ENCODE results near the gene DNAJC8. TPM values are rescaled to one million over a fixed set of nuclear protein-coding genes. Genes with fewer than 3 reads are reported as not detected.

DNAJC8 gene
- total RNA-seq, 1 experiment from 2014 or later = 127 TPM

DNA sequence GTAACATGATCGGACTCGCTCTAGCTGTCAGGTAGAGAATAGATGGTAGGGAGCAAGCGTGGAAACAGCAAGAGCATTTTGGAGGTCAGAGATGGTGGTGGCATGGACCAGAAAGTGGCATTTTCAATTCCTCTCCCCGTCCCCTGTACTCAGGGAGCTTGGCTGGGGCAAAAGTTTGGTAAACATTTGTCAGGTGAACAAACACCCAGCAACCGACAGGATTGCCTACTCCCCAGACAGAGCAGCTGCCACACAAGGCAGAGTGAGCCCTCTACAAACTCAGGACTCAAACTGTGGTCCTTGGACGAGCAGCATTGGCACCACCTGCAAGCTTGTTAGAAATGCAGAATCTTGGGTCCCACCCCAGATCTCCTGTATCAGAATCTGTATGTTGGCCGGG, 70.7 kb downstream of the DNAJC8 start:
- Histone ChIP-seq H3K4me1 (ENCODE audit: control insufficient read depth, insufficient read depth, low read length) (no peaks in the 10 kb centered on the region), H3K36me3 (ENCODE audit: control insufficient read depth, insufficient read depth, low read length) (no peaks in the 10 kb centered on the region), H3K27me3 (ENCODE audit: control insufficient read depth, insufficient read depth, low read length) (no peaks in the 10 kb centered on the region), H3K27ac (ENCODE audit: low read length) (no peak overlapping the region), H3K9me3 (ENCODE audit: control insufficient read depth, insufficient read depth, low read depth, low read length) (no peaks in the 10 kb centered on the region), H3K4me3 (ENCODE audit: low read depth in 2 of 2, low read length in 2 of 2) (no peak overlapping the region)
- POLR2A ChIA-PET = interaction anchor here (0.6 kb wide), 1 partner anchor 9 kb away, joined by 8 read pairs; no protein-coding TSS in a partner anchor
- TF ChIP-seq SIN3A (IDR thresholded peaks at IDR 0.05; ENCODE audit: borderline replicate concordance, insufficient read depth, low read depth, low read length) = no peak
- TF ChIP-seq, protein P1, sequence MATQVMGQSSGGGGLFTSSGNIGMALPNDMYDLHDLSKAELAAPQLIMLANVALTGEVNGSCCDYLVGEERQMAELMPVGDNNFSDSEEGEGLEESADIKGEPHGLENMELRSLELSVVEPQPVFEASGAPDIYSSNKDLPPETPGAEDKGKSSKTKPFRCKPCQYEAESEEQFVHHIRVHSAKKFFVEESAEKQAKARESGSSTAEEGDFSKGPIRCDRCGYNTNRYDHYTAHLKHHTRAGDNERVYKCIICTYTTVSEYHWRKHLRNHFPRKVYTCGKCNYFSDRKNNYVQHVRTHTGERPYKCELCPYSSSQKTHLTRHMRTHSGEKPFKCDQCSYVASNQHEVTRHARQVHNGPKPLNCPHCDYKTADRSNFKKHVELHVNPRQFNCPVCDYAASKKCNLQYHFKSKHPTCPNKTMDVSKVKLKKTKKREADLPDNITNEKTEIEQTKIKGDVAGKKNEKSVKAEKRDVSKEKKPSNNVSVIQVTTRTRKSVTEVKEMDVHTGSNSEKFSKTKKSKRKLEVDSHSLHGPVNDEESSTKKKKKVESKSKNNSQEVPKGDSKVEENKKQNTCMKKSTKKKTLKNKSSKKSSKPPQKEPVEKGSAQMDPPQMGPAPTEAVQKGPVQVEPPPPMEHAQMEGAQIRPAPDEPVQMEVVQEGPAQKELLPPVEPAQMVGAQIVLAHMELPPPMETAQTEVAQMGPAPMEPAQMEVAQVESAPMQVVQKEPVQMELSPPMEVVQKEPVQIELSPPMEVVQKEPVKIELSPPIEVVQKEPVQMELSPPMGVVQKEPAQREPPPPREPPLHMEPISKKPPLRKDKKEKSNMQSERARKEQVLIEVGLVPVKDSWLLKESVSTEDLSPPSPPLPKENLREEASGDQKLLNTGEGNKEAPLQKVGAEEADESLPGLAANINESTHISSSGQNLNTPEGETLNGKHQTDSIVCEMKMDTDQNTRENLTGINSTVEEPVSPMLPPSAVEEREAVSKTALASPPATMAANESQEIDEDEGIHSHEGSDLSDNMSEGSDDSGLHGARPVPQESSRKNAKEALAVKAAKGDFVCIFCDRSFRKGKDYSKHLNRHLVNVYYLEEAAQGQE (IDR thresholded peaks at IDR 0.05; ENCODE audit: insufficient read depth in 1 of 2, low read depth in 2 of 2, low read length in 1 of 2) = no peak
- TF ChIP-seq, protein P2, sequence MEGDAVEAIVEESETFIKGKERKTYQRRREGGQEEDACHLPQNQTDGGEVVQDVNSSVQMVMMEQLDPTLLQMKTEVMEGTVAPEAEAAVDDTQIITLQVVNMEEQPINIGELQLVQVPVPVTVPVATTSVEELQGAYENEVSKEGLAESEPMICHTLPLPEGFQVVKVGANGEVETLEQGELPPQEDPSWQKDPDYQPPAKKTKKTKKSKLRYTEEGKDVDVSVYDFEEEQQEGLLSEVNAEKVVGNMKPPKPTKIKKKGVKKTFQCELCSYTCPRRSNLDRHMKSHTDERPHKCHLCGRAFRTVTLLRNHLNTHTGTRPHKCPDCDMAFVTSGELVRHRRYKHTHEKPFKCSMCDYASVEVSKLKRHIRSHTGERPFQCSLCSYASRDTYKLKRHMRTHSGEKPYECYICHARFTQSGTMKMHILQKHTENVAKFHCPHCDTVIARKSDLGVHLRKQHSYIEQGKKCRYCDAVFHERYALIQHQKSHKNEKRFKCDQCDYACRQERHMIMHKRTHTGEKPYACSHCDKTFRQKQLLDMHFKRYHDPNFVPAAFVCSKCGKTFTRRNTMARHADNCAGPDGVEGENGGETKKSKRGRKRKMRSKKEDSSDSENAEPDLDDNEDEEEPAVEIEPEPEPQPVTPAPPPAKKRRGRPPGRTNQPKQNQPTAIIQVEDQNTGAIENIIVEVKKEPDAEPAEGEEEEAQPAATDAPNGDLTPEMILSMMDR (IDR thresholded peaks at IDR 0.05) = no peak
- TF ChIP-seq POLR2AphosphoS5 (IDR thresholded peaks at IDR 0.05; ENCODE audit: low read depth, low read length) = no peak
- no peak for TF ChIP-seq TCF7L2 (IDR thresholded peaks at IDR 0.05; ENCODE audit: low read depth, low read length)
- DNase-seq (ENCODE audit: low read depth, low spot score) (no peak), ATAC-seq (no peak)
- in situ Hi-C loops (cut with HindIII; ENCODE audit: low pct_unique_long_range_greater_than_20kb, low sequenced_read_pairs) (no loop called here), intact Hi-C loops (cut with micrococcal nuclease; ENCODE audit: unreplicated experiment) (no loop called here)
- BruUV-seq (replicated peaks) = no TSS peak
- CTCF ChIA-PET = no interaction called here

- Histone ChIP-seq H3K27me3 (ENCODE audit: control insufficient read depth, insufficient read depth, low read length) (no peaks in the 10 kb centered on the region), H3K9me3 (ENCODE audit: control insufficient read depth, insufficient read depth, low read depth, low read length) (no peaks in the 10 kb centered on the region)
Observed at GRCh38 chr1:28161751-28162150, 71.1 kb downstream of the DNAJC8 start.

More at GRCh38 chr1:28161751-28162150, 71.1 kb downstream of the DNAJC8 start:
- Histone ChIP-seq H3K4me3 (ENCODE audit: low read depth in 2 of 2, low read length in 2 of 2) (no peak overlapping the region), H3K27ac (ENCODE audit: low read length) (no peak overlapping the region), H3K36me3 (ENCODE audit: control insufficient read depth, insufficient read depth, low read length) (no peaks in the 10 kb centered on the region), H3K4me1 (ENCODE audit: control insufficient read depth, insufficient read depth, low read length) (no peaks in the 10 kb centered on the region)
- no peak for ATAC-seq
- in situ Hi-C loops (cut with HindIII; ENCODE audit: low pct_unique_long_range_greater_than_20kb, low sequenced_read_pairs) (no loop called here), intact Hi-C loops (cut with micrococcal nuclease; ENCODE audit: unreplicated experiment) (no loop called here)
- ChIA-PET CTCF (no interaction called here), POLR2A (interaction anchor here (0.6 kb wide), 1 partner anchor 9 kb away, joined by 8 read pairs; no protein-coding TSS in a partner anchor)
- TF ChIP-seq TCF7L2 (IDR thresholded peaks at IDR 0.05; ENCODE audit: low read depth, low read length) (no peak), SIN3A (IDR thresholded peaks at IDR 0.05; ENCODE audit: borderline replicate concordance, insufficient read depth, low read depth, low read length) (no peak), POLR2AphosphoS5 (IDR thresholded peaks at IDR 0.05; ENCODE audit: low read depth, low read length) (no peak)
- TF ChIP-seq, protein P2 (IDR thresholded peaks at IDR 0.05) = no peak
- TF ChIP-seq, protein P1 (IDR thresholded peaks at IDR 0.05; ENCODE audit: insufficient read depth in 1 of 2, low read depth in 2 of 2, low read length in 1 of 2) = no peak
- no peak for DNase-seq (ENCODE audit: low read depth, low spot score)
- no TSS peak for BruUV-seq (replicated peaks)

All from Panc1 (cell line).